ENCODE data around the gene TRPT1. TPM values are rescaled to one million over a fixed set of nuclear protein-coding genes. Genes with fewer than 3 reads are reported as not detected.

Gene TRPT1
- total and polyA plus RNA-seq, 9 of the 15 experiments (the other 6 are each of a cell fraction or from before 2014, with no cell fraction given) = 4.6 to 41.7 (median 23.1) TPM

DNA sequence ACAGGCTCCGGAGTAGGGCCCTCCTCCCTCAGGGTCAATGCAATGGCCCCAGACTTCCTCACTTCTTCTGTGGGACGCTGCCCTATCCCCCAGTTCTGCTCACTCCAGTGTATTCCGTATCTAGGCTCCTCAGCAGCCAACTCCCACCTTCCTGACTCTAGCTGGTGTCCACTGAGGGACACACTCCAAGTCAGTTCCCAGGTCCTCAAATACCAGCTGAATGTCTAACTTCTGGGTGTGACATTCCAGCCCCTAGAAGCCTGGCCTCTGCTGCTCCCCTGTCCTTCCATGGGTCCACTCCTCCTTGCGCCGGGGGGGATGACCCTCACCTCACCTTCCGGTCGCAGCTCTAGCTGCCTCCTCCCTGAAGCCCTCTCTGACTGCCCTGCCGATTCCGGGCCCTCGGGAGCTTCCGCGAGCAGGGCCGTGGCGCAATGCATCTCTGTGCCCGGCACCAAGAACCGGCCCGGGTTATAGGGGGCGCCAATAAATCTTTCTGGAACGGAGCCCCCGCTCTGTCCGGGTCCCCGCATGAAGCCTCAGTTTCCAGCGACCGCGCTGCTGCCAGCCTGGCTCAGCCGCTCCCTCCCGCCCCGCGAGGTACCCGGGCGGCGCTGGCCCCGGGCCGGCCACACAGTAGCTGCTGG lies 43.0 kb upstream of the TRPT1 start (continued):
- TF ChIP-seq, protein P1, sequence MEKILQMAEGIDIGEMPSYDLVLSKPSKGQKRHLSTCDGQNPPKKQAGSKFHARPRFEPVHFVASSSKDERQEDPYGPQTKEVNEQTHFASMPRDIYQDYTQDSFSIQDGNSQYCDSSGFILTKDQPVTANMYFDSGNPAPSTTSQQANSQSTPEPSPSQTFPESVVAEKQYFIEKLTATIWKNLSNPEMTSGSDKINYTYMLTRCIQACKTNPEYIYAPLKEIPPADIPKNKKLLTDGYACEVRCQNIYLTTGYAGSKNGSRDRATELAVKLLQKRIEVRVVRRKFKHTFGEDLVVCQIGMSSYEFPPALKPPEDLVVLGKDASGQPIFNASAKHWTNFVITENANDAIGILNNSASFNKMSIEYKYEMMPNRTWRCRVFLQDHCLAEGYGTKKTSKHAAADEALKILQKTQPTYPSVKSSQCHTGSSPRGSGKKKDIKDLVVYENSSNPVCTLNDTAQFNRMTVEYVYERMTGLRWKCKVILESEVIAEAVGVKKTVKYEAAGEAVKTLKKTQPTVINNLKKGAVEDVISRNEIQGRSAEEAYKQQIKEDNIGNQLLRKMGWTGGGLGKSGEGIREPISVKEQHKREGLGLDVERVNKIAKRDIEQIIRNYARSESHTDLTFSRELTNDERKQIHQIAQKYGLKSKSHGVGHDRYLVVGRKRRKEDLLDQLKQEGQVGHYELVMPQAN (IDR thresholded peaks at IDR 0.05; ENCODE audit: borderline replicate concordance) = peak; percentile 44; the same call in 1 of the 2 replicates
- TF ChIP-seq, protein P2, sequence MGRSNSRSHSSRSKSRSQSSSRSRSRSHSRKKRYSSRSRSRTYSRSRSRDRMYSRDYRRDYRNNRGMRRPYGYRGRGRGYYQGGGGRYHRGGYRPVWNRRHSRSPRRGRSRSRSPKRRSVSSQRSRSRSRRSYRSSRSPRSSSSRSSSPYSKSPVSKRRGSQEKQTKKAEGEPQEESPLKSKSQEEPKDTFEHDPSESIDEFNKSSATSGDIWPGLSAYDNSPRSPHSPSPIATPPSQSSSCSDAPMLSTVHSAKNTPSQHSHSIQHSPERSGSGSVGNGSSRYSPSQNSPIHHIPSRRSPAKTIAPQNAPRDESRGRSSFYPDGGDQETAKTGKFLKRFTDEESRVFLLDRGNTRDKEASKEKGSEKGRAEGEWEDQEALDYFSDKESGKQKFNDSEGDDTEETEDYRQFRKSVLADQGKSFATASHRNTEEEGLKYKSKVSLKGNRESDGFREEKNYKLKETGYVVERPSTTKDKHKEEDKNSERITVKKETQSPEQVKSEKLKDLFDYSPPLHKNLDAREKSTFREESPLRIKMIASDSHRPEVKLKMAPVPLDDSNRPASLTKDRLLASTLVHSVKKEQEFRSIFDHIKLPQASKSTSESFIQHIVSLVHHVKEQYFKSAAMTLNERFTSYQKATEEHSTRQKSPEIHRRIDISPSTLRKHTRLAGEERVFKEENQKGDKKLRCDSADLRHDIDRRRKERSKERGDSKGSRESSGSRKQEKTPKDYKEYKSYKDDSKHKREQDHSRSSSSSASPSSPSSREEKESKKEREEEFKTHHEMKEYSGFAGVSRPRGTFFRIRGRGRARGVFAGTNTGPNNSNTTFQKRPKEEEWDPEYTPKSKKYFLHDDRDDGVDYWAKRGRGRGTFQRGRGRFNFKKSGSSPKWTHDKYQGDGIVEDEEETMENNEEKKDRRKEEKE (IDR thresholded peaks at IDR 0.05; ENCODE audit: borderline replicate concordance in 1 of 2, control insufficient read depth in 1 of 2, low read depth in 2 of 2, low read length in 1 of 2) = peak in 1 of 2 experiments; percentile 13; a peak in 1 of 4 replicates
- TF ChIP-seq, protein P3, sequence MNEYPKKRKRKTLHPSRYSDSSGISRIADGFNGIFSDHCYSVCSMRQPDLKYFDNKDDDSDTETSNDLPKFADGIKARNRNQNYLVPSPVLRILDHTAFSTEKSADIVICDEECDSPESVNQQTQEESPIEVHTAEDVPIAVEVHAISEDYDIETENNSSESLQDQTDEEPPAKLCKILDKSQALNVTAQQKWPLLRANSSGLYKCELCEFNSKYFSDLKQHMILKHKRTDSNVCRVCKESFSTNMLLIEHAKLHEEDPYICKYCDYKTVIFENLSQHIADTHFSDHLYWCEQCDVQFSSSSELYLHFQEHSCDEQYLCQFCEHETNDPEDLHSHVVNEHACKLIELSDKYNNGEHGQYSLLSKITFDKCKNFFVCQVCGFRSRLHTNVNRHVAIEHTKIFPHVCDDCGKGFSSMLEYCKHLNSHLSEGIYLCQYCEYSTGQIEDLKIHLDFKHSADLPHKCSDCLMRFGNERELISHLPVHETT (CRISPR knock-in tag; conservative IDR thresholded peaks at IDR 0.05 in 1 of 2, IDR thresholded peaks at IDR 0.05 in 1 of 2) = peak in 1 of 2 experiments; percentile 64; a peak in 1 of 4 replicates
- TF ChIP-seq HDAC3 (IDR thresholded peaks at IDR 0.05; ENCODE audit: borderline replicate concordance, partially characterized antibody) = peak; percentile 3
- no peak for TF ChIP-seq ZKSCAN3 (CRISPR knock-in tag; IDR thresholded peaks at IDR 0.05)
- TF ChIP-seq ZFP36 (IDR thresholded peaks at IDR 0.05; ENCODE audit: low read depth, low read length, partially characterized antibody) = peak; percentile 100
- no peak for TF ChIP-seq ZNF354B (CRISPR knock-in tag; IDR thresholded peaks at IDR 0.05)
- 0 out of 2 replicates have a peak, but pooled peaks have one; percentile 1 for TF ChIP-seq SMC3 (conservative IDR thresholded peaks at IDR 0.05; ENCODE audit: insufficient read depth, low read depth, low read length)
- 0 out of 2 replicates have a peak, but pooled peaks have one; percentile 18 for TF ChIP-seq ZNF830 (CRISPR knock-in tag; IDR thresholded peaks at IDR 0.05)
- TF ChIP-seq SIN3B (IDR thresholded peaks at IDR 0.05; ENCODE audit: low read depth) = 0 out of 2 replicates have a peak, but pooled peaks have one; percentile 10
- peak; percentile 89 for TF ChIP-seq PTBP1 (IDR thresholded peaks at IDR 0.05; ENCODE audit: low read depth, low read length)
- TF ChIP-seq RCOR1 (IDR thresholded peaks at IDR 0.05; ENCODE audit: borderline replicate concordance in 1 of 2, low read depth in 2 of 2, low read length in 2 of 2) = peak in 1 of 2 experiments; percentile 60; a peak in 2 of 4 replicates
- TF ChIP-seq ZBTB7A (IDR thresholded peaks at IDR 0.05; ENCODE audit: borderline replicate concordance, control insufficient read depth, low read depth, low read length) = peak; percentile 48; the same call in 1 of the 2 replicates
- 0 out of 2 replicates have a peak, but pooled peaks have one; percentile 7 for TF ChIP-seq OTX1 (CRISPR knock-in tag; IDR thresholded peaks at IDR 0.05)
- TF ChIP-seq, protein P4, sequence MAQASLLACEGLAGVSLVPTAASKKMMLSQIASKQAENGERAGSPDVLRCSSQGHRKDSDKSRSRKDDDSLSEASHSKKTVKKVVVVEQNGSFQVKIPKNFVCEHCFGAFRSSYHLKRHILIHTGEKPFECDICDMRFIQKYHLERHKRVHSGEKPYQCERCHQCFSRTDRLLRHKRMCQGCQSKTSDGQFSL (CRISPR knock-in tag; IDR thresholded peaks at IDR 0.05) = peak; percentile 31; the same call in 1 of the 2 replicates
- TF ChIP-seq, protein P4 (tag; IDR thresholded peaks at IDR 0.05) = peak in 1 of 2 experiments; percentile 68; a peak in 1 of 4 replicates
- no peak for TF ChIP-seq PPARD (CRISPR knock-in tag; IDR thresholded peaks at IDR 0.05)
- no peak for TF ChIP-seq TFAM (CRISPR knock-in tag; conservative IDR thresholded peaks at IDR 0.05)
